HepG2 (cell line): ENCODE results near the gene CIBAR2. TPM values are rescaled to one million over a fixed set of nuclear protein-coding genes. Genes with fewer than 3 reads are reported as not detected.

Experiments used
- FOXA3 ChIP-seq: IDR thresholded peaks from 2 replicates; pipeline ENCODE4 v1.6.1; 2016; ENCODE audit warnings: missing genetic modification reagents, missing compliant biosample characterization
- NR3C1 ChIP-seq: sonication (generic); formaldehyde crosslinking; IDR thresholded peaks from 2 replicates; pipeline ENCODE4 v1.4.0; 2020; ENCODE audit warnings: missing genetic modification reagents
- RORA ChIP-seq: sonication (generic); formaldehyde crosslinking; IDR thresholded peaks from 2 replicates; pipeline ENCODE4 v1.5.0; 2020; ENCODE audit warnings: mild to moderate bottlenecking, missing genetic modification reagents, moderate library complexity
- SCMH1 ChIP-seq: sonication (generic); formaldehyde crosslinking; IDR thresholded peaks from 2 replicates; pipeline ENCODE4 v1.9.0; 2021; ENCODE audit warnings: missing genetic modification reagents, mild to moderate bottlenecking, borderline replicate concordance
- SETDB1 ChIP-seq: sonication (generic); formaldehyde crosslinking; IDR thresholded peaks from 2 replicates; pipeline ENCODE4 v1.5.1; 2020; ENCODE audit warnings: missing genetic modification reagents, mild to moderate bottlenecking, borderline replicate concordance
- SIX1 ChIP-seq: sonication (generic); formaldehyde crosslinking; IDR thresholded peaks from 2 replicates; pipeline ENCODE4 v1.4.0; 2020; ENCODE audit warnings: missing genetic modification reagents, borderline replicate concordance
- SKI ChIP-seq: fragments of 450-650 bp; IDR thresholded peaks from one replicate; pipeline ENCODE4 v1.6.1; 2018; ENCODE audit warnings: mild to moderate bottlenecking; ENCODE audit not compliant: partially characterized antibody
- ZFYVE20 ChIP-seq: sonication (generic); formaldehyde crosslinking; IDR thresholded peaks from 2 replicates; pipeline ENCODE4 v1.8.0; 2023; ENCODE audit warnings: low read depth, mild to moderate bottlenecking, moderate library complexity, missing genetic modification reagents, borderline replicate concordance
- ZMYM4 ChIP-seq: sonication (generic); formaldehyde crosslinking; IDR thresholded peaks from 2 replicates; pipeline ENCODE4 v1.8.1; 2023; ENCODE audit warnings: mild to moderate bottlenecking, missing genetic modification reagents
- ZNF263 ChIP-seq: sonication (generic); formaldehyde crosslinking; IDR thresholded peaks from 2 replicates; pipeline ENCODE4 v1.4.0; 2020; ENCODE audit warnings: missing genetic modification reagents
- ZNF484 ChIP-seq: sonication (generic); formaldehyde crosslinking; IDR thresholded peaks from 2 replicates; pipeline ENCODE4 v1.5.1; 2020; ENCODE audit warnings: mild to moderate bottlenecking, low read depth, missing genetic modification reagents, borderline replicate concordance
- ZNF562 ChIP-seq: sonication (generic); formaldehyde crosslinking; IDR thresholded peaks from 2 replicates; pipeline ENCODE4 v1.8.0; 2022; ENCODE audit warnings: missing genetic modification reagents, borderline replicate concordance
- ZNF670 ChIP-seq: sonication (generic); formaldehyde crosslinking; IDR thresholded peaks from 2 replicates; pipeline ENCODE4 v1.8.0; 2022; ENCODE audit warnings: mild to moderate bottlenecking, missing genetic modification reagents, borderline replicate concordance
- ZNF776 ChIP-seq: sonication (generic); formaldehyde crosslinking; IDR thresholded peaks from 2 replicates; pipeline ENCODE4 v1.4.0; 2020; ENCODE audit warnings: mild to moderate bottlenecking, missing genetic modification reagents
- ZNF883 ChIP-seq: sonication (generic); formaldehyde crosslinking; IDR thresholded peaks from 2 replicates; pipeline ENCODE4 v1.5.1; 2020; ENCODE audit warnings: mild to moderate bottlenecking, missing genetic modification reagents; ENCODE audit errors: not compliant biosample characterization
- polyA plus RNA-seq, 8 experiments: library from polyadenylated mRNA; depleted of rRNA in 3 of 8; stranded (reverse) in 7 of 8; unstranded in 1 of 8; fragments of >200 nt; fragmentation: Illumina TruSeq in 4 of 8; extraction: Trizol in 4 of 8; gene quantifications; 2 replicates each; pipeline versions ENCODE4 v1.2.1 to v1.2.3, GENCODE V29; 2011 to 2016; ENCODE audit warnings: low read depth in 4 of 8, missing spikeins in 1 of 8, mixed read lengths in 1 of 8; ENCODE audit not compliant: insufficient read depth in 1 of 8
- total RNA-seq, 5 experiments: library from RNA; depleted of rRNA; stranded (reverse); fragments of >200 nt; fragmentation: Illumina TruSeq; extraction: Trizol; gene quantifications; 2 replicates each; pipeline ENCODE4 v1.2.3, GENCODE V29; 2016; ENCODE audit warnings: low read depth in 1 of 5
- TF ChIP-seq, protein P1 (sequence below): sonication (generic); formaldehyde crosslinking; IDR thresholded peaks from 2 replicates; pipeline ENCODE4 v1.8.0; 2022; ENCODE audit warnings: missing genetic modification reagents, mild to moderate bottlenecking, moderate library complexity, borderline replicate concordance
- TF ChIP-seq, protein P2 (sequence below): sonication (generic); formaldehyde crosslinking; IDR thresholded peaks from 2 replicates; pipeline ENCODE4 v1.8.0; 2022; ENCODE audit warnings: missing genetic modification reagents, low read depth, mild to moderate bottlenecking, borderline replicate concordance
- TF ChIP-seq, protein P3 (sequence below): sonication (generic); formaldehyde crosslinking; IDR thresholded peaks from 2 replicates; pipeline ENCODE4 v1.8.1; 2023; ENCODE audit warnings: mild to moderate bottlenecking, missing genetic modification reagents, borderline replicate concordance
- TF ChIP-seq, protein P4 (sequence below): sonication (generic); formaldehyde crosslinking; IDR thresholded peaks from 2 replicates; pipeline ENCODE4 v1.9.0; 2021; ENCODE audit warnings: missing genetic modification reagents, borderline replicate concordance
- TF ChIP-seq, protein P5 (sequence below): sonication (generic); formaldehyde crosslinking; IDR thresholded peaks from 2 replicates; pipeline ENCODE4 v1.4.0; 2020; ENCODE audit warnings: missing genetic modification reagents
- TF ChIP-seq, protein P6 (sequence below): sonication (generic); formaldehyde crosslinking; IDR thresholded peaks from 2 replicates; pipeline ENCODE4 v1.5.0; 2020; ENCODE audit warnings: missing genetic modification reagents

CIBAR2 gene
- total and polyA plus RNA-seq, 2 of the 13 experiments (the other 11 are each of a cell fraction or from before 2014, with no cell fraction given) = not detected

DNA sequence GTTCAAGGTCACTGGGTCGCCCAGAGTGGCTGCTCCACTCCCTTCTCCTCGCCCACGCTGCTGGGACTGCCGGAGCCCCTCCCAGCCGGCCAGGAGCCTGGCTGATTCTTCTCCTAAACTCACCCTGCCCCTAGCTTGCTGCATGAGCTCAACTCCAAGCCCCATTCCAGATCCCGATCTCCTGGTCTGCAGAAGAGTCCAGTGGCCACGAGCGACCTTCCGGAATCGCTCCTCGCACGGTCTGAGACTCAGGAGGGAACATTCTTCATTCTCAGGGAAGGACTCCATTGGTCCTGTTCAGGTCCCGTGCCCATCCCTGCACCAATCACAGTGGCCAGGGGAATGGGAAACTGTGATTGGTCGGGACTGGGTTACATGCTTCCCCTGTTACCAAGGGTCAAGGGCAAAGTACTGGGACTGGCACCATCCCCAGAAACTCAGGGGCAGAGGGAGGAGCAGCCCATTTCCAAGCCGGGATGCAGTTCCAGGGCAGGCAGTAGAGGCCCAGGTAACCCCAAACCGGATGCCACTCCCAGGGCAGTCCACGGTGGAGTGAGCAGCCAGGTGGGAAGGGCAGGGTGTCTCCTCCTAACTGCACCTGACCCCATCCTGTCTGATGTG is 24.5 kb upstream of the CIBAR2 start (continued):
- 0 out of 2 replicates have a peak, but pooled peaks have one; percentile 69 for TF ChIP-seq SIX1 (CRISPR knock-in tag)
- TF ChIP-seq, protein P1, sequence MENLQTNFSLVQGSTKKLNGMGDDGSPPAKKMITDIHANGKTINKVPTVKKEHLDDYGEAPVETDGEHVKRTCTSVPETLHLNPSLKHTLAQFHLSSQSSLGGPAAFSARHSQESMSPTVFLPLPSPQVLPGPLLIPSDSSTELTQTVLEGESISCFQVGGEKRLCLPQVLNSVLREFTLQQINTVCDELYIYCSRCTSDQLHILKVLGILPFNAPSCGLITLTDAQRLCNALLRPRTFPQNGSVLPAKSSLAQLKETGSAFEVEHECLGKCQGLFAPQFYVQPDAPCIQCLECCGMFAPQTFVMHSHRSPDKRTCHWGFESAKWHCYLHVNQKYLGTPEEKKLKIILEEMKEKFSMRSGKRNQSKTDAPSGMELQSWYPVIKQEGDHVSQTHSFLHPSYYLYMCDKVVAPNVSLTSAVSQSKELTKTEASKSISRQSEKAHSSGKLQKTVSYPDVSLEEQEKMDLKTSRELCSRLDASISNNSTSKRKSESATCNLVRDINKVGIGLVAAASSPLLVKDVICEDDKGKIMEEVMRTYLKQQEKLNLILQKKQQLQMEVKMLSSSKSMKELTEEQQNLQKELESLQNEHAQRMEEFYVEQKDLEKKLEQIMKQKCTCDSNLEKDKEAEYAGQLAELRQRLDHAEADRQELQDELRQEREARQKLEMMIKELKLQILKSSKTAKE (CRISPR knock-in tag) = no peak
- no peak for TF ChIP-seq ZNF776 (CRISPR knock-in tag)
- TF ChIP-seq ZNF883 = peak; percentile 11
- TF ChIP-seq SETDB1 (CRISPR knock-in tag) = peak; percentile 94
- no peak for TF ChIP-seq RORA (CRISPR knock-in tag)
- 0 out of 2 replicates have a peak, but pooled peaks have one; percentile 76 for TF ChIP-seq NR3C1 (CRISPR knock-in tag)
- TF ChIP-seq SCMH1 (CRISPR knock-in tag) = no peak
- TF ChIP-seq FOXA3 = peak; percentile 4; the same call in 1 of the 2 replicates
- no peak for TF ChIP-seq ZNF484 (CRISPR knock-in tag)
- TF ChIP-seq ZFYVE20 (CRISPR knock-in tag) = peak; percentile 20; the same call in 1 of the 2 replicates
- TF ChIP-seq, protein P2, sequence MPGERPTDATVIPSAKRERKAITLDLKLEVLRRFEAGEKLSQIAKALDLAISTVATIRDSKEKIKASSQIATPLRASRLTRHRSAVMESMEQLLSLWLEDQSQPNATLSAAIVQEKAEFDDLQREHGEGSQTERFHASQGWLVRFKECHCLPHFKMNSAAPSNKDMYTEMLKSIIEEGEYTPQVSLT (CRISPR knock-in tag) = no peak
- TF ChIP-seq ZNF562 (CRISPR knock-in tag) = no peak
- TF ChIP-seq, protein P3, sequence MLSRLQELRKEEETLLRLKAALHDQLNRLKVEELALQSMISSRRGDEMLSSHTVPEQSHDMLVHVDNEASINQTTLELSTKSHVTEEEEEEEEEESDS (CRISPR knock-in tag) = peak; percentile 95
- TF ChIP-seq, protein P4, sequence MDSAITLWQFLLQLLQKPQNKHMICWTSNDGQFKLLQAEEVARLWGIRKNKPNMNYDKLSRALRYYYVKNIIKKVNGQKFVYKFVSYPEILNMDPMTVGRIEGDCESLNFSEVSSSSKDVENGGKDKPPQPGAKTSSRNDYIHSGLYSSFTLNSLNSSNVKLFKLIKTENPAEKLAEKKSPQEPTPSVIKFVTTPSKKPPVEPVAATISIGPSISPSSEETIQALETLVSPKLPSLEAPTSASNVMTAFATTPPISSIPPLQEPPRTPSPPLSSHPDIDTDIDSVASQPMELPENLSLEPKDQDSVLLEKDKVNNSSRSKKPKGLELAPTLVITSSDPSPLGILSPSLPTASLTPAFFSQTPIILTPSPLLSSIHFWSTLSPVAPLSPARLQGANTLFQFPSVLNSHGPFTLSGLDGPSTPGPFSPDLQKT (CRISPR knock-in tag) = no peak
- TF ChIP-seq, protein P5, sequence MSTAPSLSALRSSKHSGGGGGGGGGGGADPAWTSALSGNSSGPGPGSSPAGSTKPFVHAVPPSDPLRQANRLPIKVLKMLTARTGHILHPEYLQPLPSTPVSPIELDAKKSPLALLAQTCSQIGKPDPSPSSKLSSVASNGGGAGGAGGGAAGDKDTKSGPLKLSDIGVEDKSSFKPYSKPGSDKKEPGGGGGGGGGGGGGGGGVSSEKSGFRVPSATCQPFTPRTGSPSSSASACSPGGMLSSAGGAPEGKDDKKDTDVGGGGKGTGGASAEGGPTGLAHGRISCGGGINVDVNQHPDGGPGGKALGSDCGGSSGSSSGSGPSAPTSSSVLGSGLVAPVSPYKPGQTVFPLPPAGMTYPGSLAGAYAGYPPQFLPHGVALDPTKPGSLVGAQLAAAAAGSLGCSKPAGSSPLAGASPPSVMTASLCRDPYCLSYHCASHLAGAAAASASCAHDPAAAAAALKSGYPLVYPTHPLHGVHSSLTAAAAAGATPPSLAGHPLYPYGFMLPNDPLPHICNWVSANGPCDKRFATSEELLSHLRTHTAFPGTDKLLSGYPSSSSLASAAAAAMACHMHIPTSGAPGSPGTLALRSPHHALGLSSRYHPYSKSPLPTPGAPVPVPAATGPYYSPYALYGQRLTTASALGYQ (CRISPR knock-in tag) = peak; percentile 55; the same call in 1 of the 2 replicates
- TF ChIP-seq SKI = no peak
- TF ChIP-seq ZMYM4 (CRISPR knock-in tag) = peak; percentile 77; the same call in 1 of the 2 replicates
- TF ChIP-seq, protein P6, sequence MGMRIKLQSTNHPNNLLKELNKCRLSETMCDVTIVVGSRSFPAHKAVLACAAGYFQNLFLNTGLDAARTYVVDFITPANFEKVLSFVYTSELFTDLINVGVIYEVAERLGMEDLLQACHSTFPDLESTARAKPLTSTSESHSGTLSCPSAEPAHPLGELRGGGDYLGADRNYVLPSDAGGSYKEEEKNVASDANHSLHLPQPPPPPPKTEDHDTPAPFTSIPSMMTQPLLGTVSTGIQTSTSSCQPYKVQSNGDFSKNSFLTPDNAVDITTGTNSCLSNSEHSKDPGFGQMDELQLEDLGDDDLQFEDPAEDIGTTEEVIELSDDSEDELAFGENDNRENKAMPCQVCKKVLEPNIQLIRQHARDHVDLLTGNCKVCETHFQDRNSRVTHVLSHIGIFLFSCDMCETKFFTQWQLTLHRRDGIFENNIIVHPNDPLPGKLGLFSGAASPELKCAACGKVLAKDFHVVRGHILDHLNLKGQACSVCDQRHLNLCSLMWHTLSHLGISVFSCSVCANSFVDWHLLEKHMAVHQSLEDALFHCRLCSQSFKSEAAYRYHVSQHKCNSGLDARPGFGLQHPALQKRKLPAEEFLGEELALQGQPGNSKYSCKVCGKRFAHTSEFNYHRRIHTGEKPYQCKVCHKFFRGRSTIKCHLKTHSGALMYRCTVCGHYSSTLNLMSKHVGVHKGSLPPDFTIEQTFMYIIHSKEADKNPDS (CRISPR knock-in tag) = no peak; the same call in 1 of the 2 replicates
- peak; percentile 63; the same call in 1 of the 2 replicates for TF ChIP-seq ZNF670 (CRISPR knock-in tag)
- peak; percentile 83 for TF ChIP-seq ZNF263
